Measurements from ENCODE around the gene CCNG2.

The CCNG2 gene

DNA sequence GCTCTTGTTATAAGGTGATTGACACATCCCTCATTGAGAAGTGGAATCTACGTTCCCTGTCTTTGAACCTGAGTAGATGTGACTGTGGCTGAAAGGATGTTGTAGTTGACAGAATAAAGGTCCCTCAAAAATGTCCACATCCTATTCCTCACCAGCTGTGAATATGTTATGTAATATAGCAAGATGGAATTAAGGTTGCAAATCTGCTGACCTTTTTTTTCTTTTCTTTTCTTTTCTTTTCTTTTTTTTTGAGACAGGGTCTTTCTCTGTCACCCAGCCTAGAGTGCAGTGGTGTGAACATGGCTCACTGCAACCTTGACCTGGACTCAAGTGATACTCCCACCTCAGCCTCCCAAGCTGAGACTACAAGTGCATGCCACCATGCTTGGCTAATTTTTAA lies 7.2 kb upstream of the CCNG2 start:
- DNase-seq: no peak
- TF ChIP-seq, protein P1, sequence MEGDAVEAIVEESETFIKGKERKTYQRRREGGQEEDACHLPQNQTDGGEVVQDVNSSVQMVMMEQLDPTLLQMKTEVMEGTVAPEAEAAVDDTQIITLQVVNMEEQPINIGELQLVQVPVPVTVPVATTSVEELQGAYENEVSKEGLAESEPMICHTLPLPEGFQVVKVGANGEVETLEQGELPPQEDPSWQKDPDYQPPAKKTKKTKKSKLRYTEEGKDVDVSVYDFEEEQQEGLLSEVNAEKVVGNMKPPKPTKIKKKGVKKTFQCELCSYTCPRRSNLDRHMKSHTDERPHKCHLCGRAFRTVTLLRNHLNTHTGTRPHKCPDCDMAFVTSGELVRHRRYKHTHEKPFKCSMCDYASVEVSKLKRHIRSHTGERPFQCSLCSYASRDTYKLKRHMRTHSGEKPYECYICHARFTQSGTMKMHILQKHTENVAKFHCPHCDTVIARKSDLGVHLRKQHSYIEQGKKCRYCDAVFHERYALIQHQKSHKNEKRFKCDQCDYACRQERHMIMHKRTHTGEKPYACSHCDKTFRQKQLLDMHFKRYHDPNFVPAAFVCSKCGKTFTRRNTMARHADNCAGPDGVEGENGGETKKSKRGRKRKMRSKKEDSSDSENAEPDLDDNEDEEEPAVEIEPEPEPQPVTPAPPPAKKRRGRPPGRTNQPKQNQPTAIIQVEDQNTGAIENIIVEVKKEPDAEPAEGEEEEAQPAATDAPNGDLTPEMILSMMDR (IDR thresholded peaks at IDR 0.05; ENCODE audit: low read length): no peak
- Histone ChIP-seq H3K9me3 (replicated peaks; ENCODE audit: insufficient read depth, low read length) (no peaks in the 10 kb centered on the region), H3K9ac (ENCODE audit: low read length) (no peak overlapping the region), H3K9me2 (replicated peaks; ENCODE audit: insufficient read depth, low read length) (no peaks in the 10 kb centered on the region), H3K4me1 (ENCODE audit: low read length) (peaks cover 38% of the 10 kb centered on the region), H3K4me3 (ENCODE audit: low read length) (no peak overlapping the region), H3K4me2 (ENCODE audit: low read depth, low read length) (no peak overlapping the region), H3K27me3 (replicated peaks; ENCODE audit: insufficient read depth, low read length) (no peaks in the 10 kb centered on the region), H2AFZ (ENCODE audit: low read length) (no peak overlapping the region), H3K36me3 (replicated peaks; ENCODE audit: insufficient read depth, low read length) (no peaks in the 10 kb centered on the region), H3K27ac (ENCODE audit: low read length) (no peak overlapping the region), H3F3A (ENCODE audit: insufficient read depth, low read length) (peaks cover 7% of the 10 kb centered on the region; the same call in 1 of the 2 replicates), H3K79me2 (ENCODE audit: low read length) (no peaks in the 10 kb centered on the region), H4K20me1 (ENCODE audit: insufficient read depth, low read length) (no peaks in the 10 kb centered on the region)

- peaks cover 41% of the 10 kb centered on the region for H3K4me1 ChIP-seq (ENCODE audit: low read length)
- no peaks in the 10 kb centered on the region for H3K36me3 ChIP-seq (replicated peaks; ENCODE audit: insufficient read depth, low read length)
- H3K27me3 ChIP-seq (replicated peaks; ENCODE audit: insufficient read depth, low read length): no peaks in the 10 kb centered on the region
- H3F3A ChIP-seq (ENCODE audit: insufficient read depth, low read length): peaks cover 21% of the 10 kb centered on the region
- H2AFZ ChIP-seq (ENCODE audit: low read length): no peak overlapping the region
- H3K27ac ChIP-seq (ENCODE audit: low read length): no peak overlapping the region
- no peak overlapping the region for H3K9ac ChIP-seq (ENCODE audit: low read length)
- H3K9me3 ChIP-seq (replicated peaks; ENCODE audit: insufficient read depth, low read length): no peaks in the 10 kb centered on the region
- no peaks in the 10 kb centered on the region for H4K20me1 ChIP-seq (ENCODE audit: insufficient read depth, low read length)
- H3K4me3 ChIP-seq (ENCODE audit: low read length): no peak overlapping the region
- H3K79me2 ChIP-seq (ENCODE audit: low read length): no peaks in the 10 kb centered on the region
- no peaks in the 10 kb centered on the region for H3K9me2 ChIP-seq (replicated peaks; ENCODE audit: insufficient read depth, low read length)
- TF ChIP-seq EZH2 (optimal IDR thresholded peaks at IDR 0.05; ENCODE audit: low read depth, low read length) (no peak), EZH2phosphoT487 (IDR thresholded peaks at IDR 0.05; ENCODE audit: low read length) (no peak)
- TF ChIP-seq, protein P1 (IDR thresholded peaks at IDR 0.05; ENCODE audit: low read length): no peak
- H3K4me2 ChIP-seq (ENCODE audit: low read depth, low read length): no peak overlapping the region
- no peak for DNase-seq
Observed at GRCh38 chr4:77151241-77151640, 5.8 kb upstream of the CCNG2 start.

GRCh38 chr4:77152421-77152820 lies 4.6 kb upstream of the CCNG2 start:
- no peak overlapping the region for H3K9ac ChIP-seq (ENCODE audit: low read length)
- H3K79me2 ChIP-seq (ENCODE audit: low read length): peaks cover 2% of the 10 kb centered on the region; the same call in 1 of the 2 replicates
- H3K9me3 ChIP-seq (replicated peaks; ENCODE audit: insufficient read depth, low read length): no peaks in the 10 kb centered on the region
- H3K4me2 ChIP-seq (ENCODE audit: low read depth, low read length): no peak overlapping the region
- peaks cover 23% of the 10 kb centered on the region for H3F3A ChIP-seq (ENCODE audit: insufficient read depth, low read length)
- H2AFZ ChIP-seq (ENCODE audit: low read length): no peak overlapping the region
- no peaks in the 10 kb centered on the region for H3K27me3 ChIP-seq (replicated peaks; ENCODE audit: insufficient read depth, low read length)
- H3K27ac ChIP-seq (ENCODE audit: low read length): no peak overlapping the region
- no peaks in the 10 kb centered on the region for H3K9me2 ChIP-seq (replicated peaks; ENCODE audit: insufficient read depth, low read length)
- no peak for DNase-seq
- H3K36me3 ChIP-seq (replicated peaks; ENCODE audit: insufficient read depth, low read length): no peaks in the 10 kb centered on the region
- no peak overlapping the region for H3K4me3 ChIP-seq (ENCODE audit: low read length)
- TF ChIP-seq, protein P1 (IDR thresholded peaks at IDR 0.05; ENCODE audit: low read length): no peak
- TF ChIP-seq EZH2 (optimal IDR thresholded peaks at IDR 0.05; ENCODE audit: low read depth, low read length) (no peak), EZH2phosphoT487 (IDR thresholded peaks at IDR 0.05; ENCODE audit: low read length) (no peak)
- no peaks in the 10 kb centered on the region for H4K20me1 ChIP-seq (ENCODE audit: insufficient read depth, low read length)
- H3K4me1 ChIP-seq (ENCODE audit: low read length): peaks cover 30% of the 10 kb centered on the region
